HG02970 (cell line): Measurements from ENCODE around the gene EIF4G3.
"Not testable (repeated sequence)": the region's sequence is repeated elsewhere in the genome, so short reads cannot be mapped to it uniquely, and the experiment has no call there.

Experiments
- ATAC-seq: cut with Tn5 transposase; IDR thresholded peaks from one replicate; pipeline ENCODE4 v1.9.1; 2021; ENCODE audit warnings: mild to moderate bottlenecking, moderate library complexity, moderate number of reproducible peaks; ENCODE audit not compliant: unreplicated experiment, low FRiP score

The EIF4G3 gene

DNA sequence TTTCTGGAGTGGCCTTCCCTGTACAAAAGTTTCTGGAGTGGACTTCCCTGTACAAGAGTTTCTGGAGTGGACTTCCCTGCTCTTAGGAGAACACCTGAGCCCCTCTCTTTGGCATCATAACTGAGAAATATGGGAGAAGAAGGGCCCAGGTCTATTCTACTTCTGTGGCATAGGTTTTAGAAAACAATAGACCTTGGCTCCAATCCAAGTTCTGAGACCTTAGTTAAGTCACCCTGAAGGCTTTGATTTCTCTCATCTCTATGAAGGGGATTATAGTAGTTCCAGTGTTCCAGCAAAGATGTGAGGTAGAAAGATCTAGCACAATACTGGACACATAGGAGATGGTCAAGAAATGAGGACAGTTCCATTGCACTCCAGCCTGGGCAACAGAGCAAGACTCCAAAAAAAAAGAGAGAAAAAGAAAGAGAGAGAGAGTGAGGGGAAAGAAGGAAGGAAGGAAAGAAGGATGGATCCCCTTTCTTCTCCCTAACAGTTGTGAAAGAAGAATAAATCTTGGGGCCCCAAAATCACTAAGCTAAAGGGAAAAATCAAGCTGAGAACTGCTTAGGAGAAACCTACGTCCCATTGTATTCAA, 13.3 kb upstream of the EIF4G3 start:
- no peak for ATAC-seq

- no peak for ATAC-seq
Observed at GRCh38 chr1:21189421-21189820, 12.7 kb upstream of the EIF4G3 start.

GRCh38 chr1:21188235-21188634, 11.5 kb upstream of the EIF4G3 start:
- no peak for ATAC-seq

GRCh38 chr1:21185221-21185731, 8.6 kb upstream of the EIF4G3 start:
- ATAC-seq = no peak

- no peak for ATAC-seq
Observed at GRCh38 chr1:21184276-21184675, 7.6 kb upstream of the EIF4G3 start.

DNA sequence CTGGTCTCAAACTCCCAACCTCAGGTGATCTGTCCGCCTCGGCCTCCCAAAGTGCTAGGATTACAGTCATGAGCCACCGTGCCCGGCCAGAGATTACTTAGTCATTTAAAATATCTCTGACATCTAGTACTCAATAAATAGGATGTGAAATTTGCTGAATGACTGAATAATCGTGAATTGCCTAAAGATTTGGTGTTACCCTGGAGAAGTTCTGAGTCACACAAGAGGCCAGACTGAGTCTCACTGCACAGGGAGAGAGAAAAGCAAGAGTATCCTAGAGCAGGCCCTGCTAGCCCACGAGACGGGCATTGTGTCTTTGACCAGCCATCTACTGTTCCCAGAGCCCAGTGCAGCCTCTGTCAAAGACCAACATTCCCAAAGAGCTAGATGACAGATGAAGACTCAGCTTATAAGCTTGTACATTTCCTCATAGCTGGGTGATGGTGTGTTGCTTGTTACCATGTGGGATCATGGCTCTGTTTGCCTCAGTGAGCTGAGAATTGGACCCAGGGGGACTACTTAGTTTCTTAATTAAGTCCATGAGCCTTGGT, 5.6 kb upstream of the EIF4G3 start:
- no peak for ATAC-seq

DNA sequence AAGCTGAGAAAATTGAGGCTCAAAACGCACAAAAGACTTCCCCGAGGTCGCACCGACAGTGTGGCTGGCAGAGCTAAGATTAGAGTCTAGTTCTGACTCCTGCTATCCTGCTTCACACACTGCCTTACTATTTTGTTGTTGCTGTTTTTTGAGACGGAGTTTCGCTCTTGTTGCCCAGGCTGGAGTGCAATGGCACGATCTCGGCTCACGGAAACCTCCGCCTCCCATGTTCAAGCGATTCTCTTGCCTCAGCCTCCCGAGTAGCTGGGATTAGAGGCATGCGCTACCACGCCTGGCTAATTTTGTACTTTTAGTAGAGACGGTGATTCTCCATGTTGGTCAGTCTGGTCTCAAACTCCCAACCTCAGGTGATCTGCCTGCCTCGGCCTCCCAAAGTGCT, 1.6 kb upstream of the EIF4G3 start:
- not testable (repeated sequence) for ATAC-seq

DNA sequence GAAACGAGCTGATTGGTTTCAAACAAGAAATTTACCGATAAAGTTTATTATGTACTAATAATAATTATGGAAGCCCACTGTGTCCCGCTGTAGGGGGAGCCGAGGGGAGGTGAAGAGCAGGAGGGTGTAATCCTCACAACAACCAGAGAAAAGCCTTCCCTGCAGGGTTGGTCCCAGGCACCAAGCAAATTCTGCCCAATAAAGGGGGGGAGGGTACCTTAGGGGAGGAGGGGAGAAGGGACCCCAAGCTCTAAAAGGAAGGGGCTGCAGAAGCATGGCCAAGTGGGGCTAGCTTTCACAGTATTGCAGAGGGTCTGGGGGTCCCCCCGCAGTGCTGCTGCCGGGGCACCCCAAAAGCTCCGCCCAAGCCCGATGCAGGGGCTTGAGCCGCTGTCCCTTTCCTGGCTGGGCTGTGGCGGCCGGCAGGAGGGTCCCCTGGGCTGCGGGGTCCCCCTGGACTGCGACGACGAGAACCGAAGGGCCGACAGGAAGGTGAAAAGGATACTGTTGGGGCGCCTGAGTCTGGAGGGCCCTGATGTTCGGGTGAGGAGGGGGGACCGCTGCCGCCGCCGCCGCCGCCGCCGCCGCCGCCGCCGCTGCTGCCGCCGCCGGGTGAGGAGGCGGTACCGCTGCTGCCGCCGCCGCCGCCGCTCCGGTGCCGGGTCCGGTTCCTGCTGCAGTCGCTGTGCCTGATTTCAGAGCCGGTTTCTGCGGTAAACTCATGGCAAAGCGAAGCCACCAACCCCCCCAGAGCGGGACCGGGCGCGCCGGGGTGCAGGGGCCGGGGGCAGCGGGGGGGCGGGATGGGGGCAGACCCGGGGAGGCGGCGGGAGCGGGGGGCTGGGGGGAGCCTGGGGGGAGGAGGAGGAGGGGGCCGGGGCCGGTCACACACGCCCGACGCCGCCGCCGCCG, 771 bp downstream of the EIF4G3 start:
- ATAC-seq = peak; percentile 16

DNA sequence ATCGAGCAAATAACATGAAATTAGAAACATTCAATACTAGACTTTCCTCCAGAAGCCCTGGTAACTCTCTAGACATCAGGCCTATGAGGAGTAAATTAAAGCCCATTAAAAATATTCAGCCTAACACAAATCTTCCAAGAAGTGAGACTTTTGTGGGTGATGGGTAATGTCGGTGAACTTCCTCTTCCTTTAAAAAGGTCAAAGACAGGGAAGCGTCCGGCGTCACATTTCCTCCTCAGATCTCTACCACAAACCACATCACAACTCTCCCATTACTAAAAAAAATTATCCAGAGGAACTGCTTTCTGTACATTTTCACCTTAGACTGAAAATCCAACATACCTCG, 1.4 kb downstream of the EIF4G3 start:
- ATAC-seq = no peak

DNA sequence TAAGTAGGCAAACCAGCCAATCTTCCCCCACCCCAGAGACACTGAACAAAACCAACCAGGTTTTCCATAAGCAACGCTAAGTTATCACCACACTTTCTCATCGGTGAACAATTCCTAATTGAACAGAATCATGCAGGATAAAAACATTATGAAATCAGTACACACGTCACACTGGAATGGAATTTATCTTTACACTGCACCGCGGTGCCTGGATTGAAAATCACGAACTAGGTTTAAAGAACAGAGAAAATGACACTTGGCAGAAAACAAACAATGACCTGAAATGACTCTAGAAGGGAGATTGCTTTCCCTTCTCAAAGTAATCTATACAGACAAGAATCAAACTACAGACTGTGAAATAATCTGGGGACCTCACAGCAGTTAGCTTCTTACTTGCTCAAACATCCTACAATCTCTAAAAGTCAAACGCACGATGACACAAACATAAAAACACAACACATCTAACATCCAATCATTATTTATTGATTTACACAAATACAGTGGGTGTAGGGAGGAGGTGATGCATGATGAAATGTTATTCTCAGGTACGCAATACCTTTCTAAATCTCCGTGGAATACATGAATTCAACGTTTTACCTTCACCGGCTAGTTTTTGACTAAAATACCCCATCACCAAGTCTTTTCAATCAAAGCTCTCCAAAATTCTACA, 1.9 kb downstream of the EIF4G3 start:
- ATAC-seq = no peak

GRCh38 chr1:21174230-21174629, 2.5 kb downstream of the EIF4G3 start:
- no peak for ATAC-seq

DNA sequence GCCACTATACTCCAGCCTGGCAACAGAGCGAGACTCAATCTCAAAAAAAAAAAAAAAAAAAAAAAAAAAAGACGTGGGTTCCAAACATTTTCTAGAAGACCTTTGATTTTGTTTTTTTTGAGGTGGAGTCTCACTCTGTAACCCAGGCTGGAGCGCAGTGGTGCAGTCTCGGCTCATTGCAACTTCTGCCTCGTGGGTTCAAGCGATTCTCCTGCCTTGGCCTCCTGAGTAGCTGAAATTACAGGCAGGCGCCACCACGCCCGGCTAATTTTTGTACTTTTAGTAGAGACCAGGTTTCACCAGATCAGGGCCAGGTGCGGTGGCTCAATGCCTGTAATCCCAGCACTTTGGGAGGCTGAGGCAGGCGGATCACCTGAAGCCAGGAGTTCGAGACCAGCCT, 3.6 kb downstream of the EIF4G3 start:
- not testable (repeated sequence) for ATAC-seq

GRCh38 chr1:21170837-21171236, 5.9 kb downstream of the EIF4G3 start:
- not testable (repeated sequence) for ATAC-seq

DNA sequence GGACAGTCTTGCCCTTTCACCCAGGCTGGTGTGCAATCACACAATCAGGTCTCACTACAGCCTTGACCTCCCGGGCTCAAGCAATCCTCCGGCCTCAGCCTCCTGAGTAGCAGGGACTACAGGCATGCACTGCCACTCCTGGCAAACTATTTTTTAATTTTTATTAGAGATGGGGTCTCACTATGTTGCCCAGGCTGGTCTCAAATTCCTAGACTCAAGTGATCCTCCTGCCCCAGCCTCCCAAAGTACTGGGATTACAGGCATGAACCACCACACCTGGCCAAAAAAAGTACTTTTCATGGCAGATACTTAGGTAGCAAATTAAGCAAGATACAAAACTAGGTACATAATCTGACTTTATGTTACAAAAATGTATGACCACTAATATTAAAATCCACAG, 8.3 kb downstream of the EIF4G3 start:
- no peak for ATAC-seq

GRCh38 chr1:21165646-21166045, 11.1 kb downstream of the EIF4G3 start:
- no peak for ATAC-seq

GRCh38 chr1:21165076-21165475, 11.6 kb downstream of the EIF4G3 start:
- no peak for ATAC-seq

- ATAC-seq = no peak
Observed at GRCh38 chr1:21164266-21164665, 12.4 kb downstream of the EIF4G3 start.

DNA sequence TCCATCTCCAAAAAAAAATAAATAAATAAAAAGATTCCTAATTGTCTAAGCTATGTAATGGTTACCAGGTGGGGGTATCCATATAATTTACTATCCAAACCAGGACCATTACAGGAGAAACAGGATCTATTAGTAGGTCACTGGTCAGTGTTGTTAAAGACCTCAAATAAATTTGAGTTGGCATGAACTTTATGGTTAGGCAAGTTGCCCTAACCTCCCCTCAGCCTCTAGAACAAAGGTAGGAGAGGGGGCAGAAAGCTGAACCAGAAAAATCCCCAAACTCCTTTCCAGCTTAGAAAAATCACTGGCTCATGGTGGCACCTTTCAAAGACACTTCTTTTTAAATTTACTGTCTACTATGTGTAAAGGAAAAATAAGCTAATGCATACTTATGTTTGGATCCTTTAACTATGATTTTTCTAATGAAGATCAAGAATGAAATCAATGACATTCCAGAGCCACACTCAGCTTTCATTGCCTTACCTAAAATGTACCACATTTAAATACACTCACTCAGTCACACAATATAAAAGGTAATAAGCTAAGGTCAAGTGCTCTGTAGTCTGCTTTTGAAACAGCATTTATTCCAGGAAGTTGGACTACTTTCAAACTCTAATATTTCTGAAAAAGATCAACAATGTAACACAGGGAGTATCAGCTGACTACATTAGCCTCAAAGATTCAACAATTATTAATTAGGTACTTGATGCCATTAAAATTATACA, 13.8 kb downstream of the EIF4G3 start:
- ATAC-seq = no peak

GRCh38 chr1:21161842-21162241, 14.9 kb downstream of the EIF4G3 start:
- no peak for ATAC-seq

- no peak for ATAC-seq
Observed at GRCh38 chr1:21160263-21160796, 16.4 kb downstream of the EIF4G3 start.
